HEK293 (cell line): ENCODE data around the gene GXYLT1.

Source experiments
- CTCF ChIA-PET: fragments of 350-600 bp; formaldehyde crosslinking; extraction: SDS; loops from one replicate; lab custom pipeline; 2021; ENCODE audit warnings: antibody characterized with exemption; lab: Yijun Ruan, JAX
- POLR2A ChIA-PET: fragments of 300-600 bp; formaldehyde crosslinking; extraction: SDS; loops from one replicate; lab custom pipeline; 2020; ENCODE audit warnings: antibody characterized with exemption, inconsistent platforms; lab: Yijun Ruan, JAX
- H3K27ac ChIP-seq: fragments of 200-500 bp; sonication (Bioruptor generic); 2 replicates; pipeline ENCODE4 v1.5.1; 2014; ENCODE audit warnings: low read depth, low read length, control low read depth, inconsistent platforms; ENCODE audit errors: extremely low read depth
- H3K36me3 ChIP-seq, 2 experiments: fragments of 200-500 bp in 1 of 2; sonication (Bioruptor generic) in 1 of 2; 1 replicate in 1 of 2; 2 replicates in 1 of 2; pipeline ENCODE4 v1.5.1; 2014 to 2017; ENCODE audit warnings: inconsistent platforms in 2 of 2, low read length in 2 of 2; ENCODE audit not compliant: control insufficient read depth in 2 of 2, insufficient read depth in 1 of 2
- H3K4me1 ChIP-seq: fragments of 200-500 bp; sonication (Bioruptor generic); 2 replicates; pipeline ENCODE4 v1.5.1; 2014; ENCODE audit warnings: mild to moderate bottlenecking, low read length, inconsistent platforms; ENCODE audit not compliant: control insufficient read depth, insufficient read depth
- H3K4me3 ChIP-seq: 2 replicates; pipeline ENCODE4 v1.5.1; 2011; ENCODE audit warnings: low read depth, mild to moderate bottlenecking, control low read depth, low read length, moderate library complexity
- H3K9me3 ChIP-seq: fragments of 200-500 bp; sonication (Bioruptor generic); 2 replicates; pipeline ENCODE4 v1.5.1; 2014; ENCODE audit warnings: low read depth, low read length, inconsistent platforms; ENCODE audit not compliant: control insufficient read depth, insufficient read depth
- KLF8 ChIP-seq: fragments of 450-650 bp; formaldehyde crosslinking; IDR thresholded peaks from 2 replicates; pipeline ENCODE4 v1.5.1; 2016; ENCODE audit warnings: missing biosample characterization, missing genetic modification characterization
- KLF9 ChIP-seq: fragments of 450-650 bp; formaldehyde crosslinking; IDR thresholded peaks from 2 replicates; pipeline ENCODE4 v1.5.1; 2016; ENCODE audit warnings: missing biosample characterization, missing genetic modification characterization, low read depth
- SCRT2 ChIP-seq: fragments of 450-650 bp; formaldehyde crosslinking; IDR thresholded peaks from 2 replicates; pipeline ENCODE4 v1.5.1; 2016; ENCODE audit warnings: missing biosample characterization, missing genetic modification characterization
- ZBTB26 ChIP-seq: fragments of 450-650 bp; formaldehyde crosslinking; optimal IDR thresholded peaks from 2 replicates; pipeline ENCODE3; 2016; ENCODE audit warnings: missing biosample characterization, mild to moderate bottlenecking, missing genetic modification characterization
- ZNF114 ChIP-seq: fragments of 450-650 bp; formaldehyde crosslinking; IDR thresholded peaks from 2 replicates; pipeline ENCODE4 v1.5.0; 2017; ENCODE audit warnings: missing biosample characterization, missing genetic modification characterization
- ZNF140 ChIP-seq: fragments of 450-650 bp; formaldehyde crosslinking; IDR thresholded peaks from 2 replicates; pipeline ENCODE4 v1.5.1; 2016; ENCODE audit warnings: missing biosample characterization, missing genetic modification characterization
- ZNF211 ChIP-seq: fragments of 450-650 bp; formaldehyde crosslinking; IDR thresholded peaks from 2 replicates; pipeline ENCODE4 v1.5.1; 2016; ENCODE audit warnings: low read depth, missing biosample characterization, missing genetic modification characterization
- ZNF221 ChIP-seq: fragments of 450-650 bp; formaldehyde crosslinking; IDR thresholded peaks from 2 replicates; pipeline ENCODE4 v1.5.1; 2017; ENCODE audit warnings: missing biosample characterization, missing genetic modification characterization, borderline replicate concordance
- ZNF24 ChIP-seq: fragments of 450-650 bp; formaldehyde crosslinking; IDR thresholded peaks from 2 replicates; pipeline ENCODE4 v1.5.1; 2016; ENCODE audit warnings: missing biosample characterization, missing genetic modification characterization
- ZNF266 ChIP-seq: fragments of 450-650 bp; formaldehyde crosslinking; IDR thresholded peaks from 2 replicates; pipeline ENCODE4 v1.5.1; 2016; ENCODE audit warnings: missing biosample characterization, missing genetic modification characterization, low read depth
- ZNF302 ChIP-seq: fragments of 450-650 bp; formaldehyde crosslinking; IDR thresholded peaks from 2 replicates; pipeline ENCODE4 v1.5.1; 2016; ENCODE audit warnings: missing biosample characterization, missing genetic modification characterization, low read depth
- ZNF335 ChIP-seq: fragments of 450-650 bp; formaldehyde crosslinking; conservative IDR thresholded peaks from 2 replicates; pipeline ENCODE4 v1.5.1; 2016; ENCODE audit warnings: missing biosample characterization, missing genetic modification characterization
- ZNF341 ChIP-seq: fragments of 450-650 bp; formaldehyde crosslinking; IDR thresholded peaks from 2 replicates; pipeline ENCODE4; 2016; ENCODE audit warnings: low read depth, missing biosample characterization, missing genetic modification characterization
- ZNF37A ChIP-seq: fragments of 450-650 bp; IDR thresholded peaks from 2 replicates; pipeline ENCODE4 v1.5.1; 2018; ENCODE audit warnings: missing biosample characterization, missing genetic modification characterization
- ZNF426 ChIP-seq: fragments of 450-650 bp; formaldehyde crosslinking; IDR thresholded peaks from 2 replicates; pipeline ENCODE4 v1.5.1; 2017; ENCODE audit warnings: missing biosample characterization, missing genetic modification characterization, mild to moderate bottlenecking, inconsistent platforms, moderate library complexity
- ZNF48 ChIP-seq: fragments of 450-650 bp; formaldehyde crosslinking; IDR thresholded peaks from 2 replicates; pipeline ENCODE4 v1.5.1; 2016; ENCODE audit warnings: missing biosample characterization, missing genetic modification characterization
- ZNF510 ChIP-seq: fragments of 450-650 bp; formaldehyde crosslinking; IDR thresholded peaks from 2 replicates; pipeline ENCODE4 v1.5.1; 2018; ENCODE audit warnings: mild to moderate bottlenecking, missing genetic modification characterization, missing biosample characterization; ENCODE audit not compliant: insufficient replicate concordance
- ZNF513 ChIP-seq: fragments of 450-650 bp; IDR thresholded peaks from 2 replicates; pipeline ENCODE4 v1.5.1; 2018; ENCODE audit warnings: missing biosample characterization, missing genetic modification characterization
- ZNF514 ChIP-seq: fragments of 450-650 bp; formaldehyde crosslinking; IDR thresholded peaks from 2 replicates; pipeline ENCODE4 v1.5.1; 2016; ENCODE audit warnings: missing biosample characterization, missing genetic modification characterization
- ZNF561 ChIP-seq: fragments of 450-650 bp; IDR thresholded peaks from 2 replicates; pipeline ENCODE4 v1.5.1; 2018; ENCODE audit warnings: missing biosample characterization, missing genetic modification characterization, borderline replicate concordance
- ZNF600 ChIP-seq: fragments of 450-650 bp; formaldehyde crosslinking; IDR thresholded peaks from 2 replicates; pipeline ENCODE4 v1.5.1; 2016; ENCODE audit warnings: missing biosample characterization, missing genetic modification characterization
- ZNF626 ChIP-seq: fragments of 450-650 bp; sonication (Bioruptor Pico); formaldehyde crosslinking; IDR thresholded peaks from 2 replicates; pipeline ENCODE4 v1.5.1; 2018; ENCODE audit warnings: missing biosample characterization, missing genetic modification characterization, inconsistent platforms
- ZNF670 ChIP-seq: fragments of 450-650 bp; formaldehyde crosslinking; IDR thresholded peaks from 2 replicates; pipeline ENCODE4 v1.5.1; 2016; ENCODE audit warnings: missing biosample characterization, missing genetic modification characterization, low read depth
- TF ChIP-seq, protein P1 (sequence below): fragments of 450-650 bp; formaldehyde crosslinking; IDR thresholded peaks from 2 replicates; pipeline ENCODE4 v1.5.1; 2017; ENCODE audit warnings: missing biosample characterization, missing genetic modification characterization
- TF ChIP-seq, protein P2 (sequence below): fragments of 450-650 bp; formaldehyde crosslinking; IDR thresholded peaks from 2 replicates; pipeline ENCODE4 v1.5.1; 2017; ENCODE audit warnings: missing biosample characterization, missing genetic modification characterization
- TF ChIP-seq, protein P3 (sequence below): fragments of 450-650 bp; formaldehyde crosslinking; IDR thresholded peaks from 2 replicates; pipeline ENCODE4 v1.5.1; 2016; ENCODE audit warnings: missing biosample characterization, missing genetic modification characterization
- TF ChIP-seq, protein P4 (sequence below): fragments of 450-650 bp; formaldehyde crosslinking; IDR thresholded peaks from 2 replicates; pipeline ENCODE4 v1.5.1; 2016; ENCODE audit warnings: missing biosample characterization, missing genetic modification characterization

The GXYLT1 gene

DNA sequence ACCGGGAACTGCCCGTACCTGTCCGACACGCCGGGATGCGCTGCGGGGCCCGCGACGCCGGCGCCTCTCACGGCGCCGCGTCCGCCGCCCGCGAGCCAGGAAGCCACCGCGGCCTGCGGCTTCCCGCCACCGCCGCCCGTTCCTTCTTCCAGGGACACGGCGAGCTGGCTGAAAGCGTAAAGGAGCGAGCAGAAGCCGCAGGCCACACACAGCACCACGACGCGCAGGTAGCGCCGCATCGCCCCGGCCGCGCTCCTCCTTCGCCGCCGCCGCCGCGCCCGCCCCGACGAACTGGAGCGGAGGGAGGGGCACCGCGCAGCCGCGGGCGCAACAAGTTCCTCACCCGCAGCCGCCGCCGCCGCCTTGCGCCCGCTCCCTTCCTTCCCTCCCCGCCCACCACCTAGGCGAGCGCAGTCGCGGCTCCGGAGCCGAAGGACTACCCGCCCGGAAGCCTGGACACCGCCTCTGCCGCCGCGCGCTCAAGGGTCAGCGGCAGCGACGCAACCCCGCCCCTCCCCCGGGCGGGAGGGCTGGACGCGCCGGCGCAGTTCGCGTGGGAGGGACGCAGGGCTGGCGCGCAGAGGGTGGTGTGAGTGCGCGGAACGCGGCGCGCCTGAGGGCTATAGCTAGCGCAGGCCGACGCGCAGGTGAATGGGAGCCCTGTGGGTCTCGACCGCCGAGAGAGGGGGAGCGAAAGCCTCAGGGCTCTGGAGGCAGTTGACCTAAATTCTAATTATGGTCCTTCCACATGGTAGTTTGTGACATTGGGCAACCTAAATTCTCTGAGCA is at the start of gene GXYLT1:
TSS of gene GXYLT1 (minus strand) at position 467 of the 789 bp plus-strand sequence. CDS start at position 239, 228 bp downstream.
- Histone ChIP-seq H3K4me3 (peak within 1 kb of the TSS; percentile 70), H3K4me1 (peaks cover 22% of the 10 kb centered on the region), H3K27ac (peak within 1 kb of the TSS; percentile 89), H3K9me3 (no peaks in the 10 kb centered on the region), H3K36me3 (no peaks in the 10 kb centered on the region)
- ChIA-PET CTCF (interaction anchor here (0.6 to 1.2 kb wide), 4 partner anchors 10 to 1199 kb away, joined by 3 to 7 read pairs (median 3); no protein-coding TSS in a partner anchor), POLR2A (interaction anchor here (0.5 to 1.6 kb wide), 7 partner anchors 10 to 857 kb away, joined by 3 to 9 read pairs (median 3); partner anchors contain the start of genes YAF2 and ZCRB1)
- no peak for TF ChIP-seq ZNF211
- TF ChIP-seq ZNF510 (tag by site-specific recombination) = no peak
- TF ChIP-seq, protein P1, sequence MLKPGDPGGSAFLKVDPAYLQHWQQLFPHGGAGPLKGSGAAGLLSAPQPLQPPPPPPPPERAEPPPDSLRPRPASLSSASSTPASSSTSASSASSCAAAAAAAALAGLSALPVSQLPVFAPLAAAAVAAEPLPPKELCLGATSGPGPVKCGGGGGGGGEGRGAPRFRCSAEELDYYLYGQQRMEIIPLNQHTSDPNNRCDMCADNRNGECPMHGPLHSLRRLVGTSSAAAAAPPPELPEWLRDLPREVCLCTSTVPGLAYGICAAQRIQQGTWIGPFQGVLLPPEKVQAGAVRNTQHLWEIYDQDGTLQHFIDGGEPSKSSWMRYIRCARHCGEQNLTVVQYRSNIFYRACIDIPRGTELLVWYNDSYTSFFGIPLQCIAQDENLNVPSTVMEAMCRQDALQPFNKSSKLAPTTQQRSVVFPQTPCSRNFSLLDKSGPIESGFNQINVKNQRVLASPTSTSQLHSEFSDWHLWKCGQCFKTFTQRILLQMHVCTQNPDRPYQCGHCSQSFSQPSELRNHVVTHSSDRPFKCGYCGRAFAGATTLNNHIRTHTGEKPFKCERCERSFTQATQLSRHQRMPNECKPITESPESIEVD (tag by site-specific recombination) = no peak
- TF ChIP-seq ZNF37A (tag by site-specific recombination) = 0 out of 2 replicates have a peak, but pooled peaks have one; percentile 5
- TF ChIP-seq ZNF266 (tag by site-specific recombination) = no peak
- no peak for TF ChIP-seq ZNF670 (tag by site-specific recombination)
- no peak for TF ChIP-seq ZNF48 (tag by site-specific recombination)
- TF ChIP-seq SCRT2 (tag by site-specific recombination) = peak; percentile 98
- no peak for TF ChIP-seq ZNF302 (tag by site-specific recombination)
- TF ChIP-seq ZNF341 = peak; percentile 85
- TF ChIP-seq KLF8 (tag by site-specific recombination) = peak; percentile 90
- peak; percentile 98 for TF ChIP-seq ZBTB26 (tag by site-specific recombination)
- TF ChIP-seq, protein P2, sequence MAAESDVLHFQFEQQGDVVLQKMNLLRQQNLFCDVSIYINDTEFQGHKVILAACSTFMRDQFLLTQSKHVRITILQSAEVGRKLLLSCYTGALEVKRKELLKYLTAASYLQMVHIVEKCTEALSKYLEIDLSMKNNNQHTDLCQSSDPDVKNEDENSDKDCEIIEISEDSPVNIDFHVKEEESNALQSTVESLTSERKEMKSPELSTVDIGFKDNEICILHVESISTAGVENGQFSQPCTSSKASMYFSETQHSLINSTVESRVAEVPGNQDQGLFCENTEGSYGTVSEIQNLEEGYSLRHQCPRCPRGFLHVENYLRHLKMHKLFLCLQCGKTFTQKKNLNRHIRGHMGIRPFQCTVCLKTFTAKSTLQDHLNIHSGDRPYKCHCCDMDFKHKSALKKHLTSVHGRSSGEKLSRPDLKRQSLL (tag by site-specific recombination) = peak; percentile 97
- TF ChIP-seq ZNF626 = 0 out of 2 replicates have a peak, but pooled peaks have one; percentile 39
- 0 out of 2 replicates have a peak, but pooled peaks have one; percentile 31 for TF ChIP-seq ZNF513 (tag by site-specific recombination)
- TF ChIP-seq ZNF114 = no peak
- peak; percentile 90 for TF ChIP-seq ZNF561 (tag by site-specific recombination)
- TF ChIP-seq ZNF335 (tag by site-specific recombination) = peak; percentile 65
- no peak for TF ChIP-seq ZNF24 (tag by site-specific recombination)
- TF ChIP-seq, protein P3, sequence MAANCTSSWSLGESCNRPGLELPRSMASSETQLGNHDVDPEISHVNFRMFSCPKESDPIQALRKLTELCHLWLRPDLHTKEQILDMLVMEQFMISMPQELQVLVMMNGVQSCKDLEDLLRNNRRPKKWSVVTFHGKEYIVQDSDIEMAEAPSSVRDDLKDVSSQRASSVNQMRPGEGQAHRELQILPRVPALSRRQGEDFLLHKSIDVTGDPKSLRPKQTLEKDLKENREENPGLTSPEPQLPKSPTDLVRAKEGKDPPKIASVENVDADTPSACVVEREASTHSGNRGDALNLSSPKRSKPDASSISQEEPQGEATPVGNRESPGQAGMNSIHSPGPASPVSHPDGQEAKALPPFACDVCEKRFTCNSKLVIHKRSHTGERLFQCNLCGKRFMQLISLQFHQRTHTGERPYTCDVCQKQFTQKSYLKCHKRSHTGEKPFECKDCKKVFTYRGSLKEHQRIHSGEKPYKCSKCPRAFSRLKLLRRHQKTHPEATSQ (tag by site-specific recombination) = peak; percentile 83; the same call in 1 of the 2 replicates
- TF ChIP-seq ZNF426 = no peak
- peak; percentile 97 for TF ChIP-seq KLF9 (tag by site-specific recombination)
- TF ChIP-seq ZNF514 (tag by site-specific recombination) = no peak
- TF ChIP-seq ZNF600 (tag by site-specific recombination) = peak; percentile 89
- TF ChIP-seq, protein P4, sequence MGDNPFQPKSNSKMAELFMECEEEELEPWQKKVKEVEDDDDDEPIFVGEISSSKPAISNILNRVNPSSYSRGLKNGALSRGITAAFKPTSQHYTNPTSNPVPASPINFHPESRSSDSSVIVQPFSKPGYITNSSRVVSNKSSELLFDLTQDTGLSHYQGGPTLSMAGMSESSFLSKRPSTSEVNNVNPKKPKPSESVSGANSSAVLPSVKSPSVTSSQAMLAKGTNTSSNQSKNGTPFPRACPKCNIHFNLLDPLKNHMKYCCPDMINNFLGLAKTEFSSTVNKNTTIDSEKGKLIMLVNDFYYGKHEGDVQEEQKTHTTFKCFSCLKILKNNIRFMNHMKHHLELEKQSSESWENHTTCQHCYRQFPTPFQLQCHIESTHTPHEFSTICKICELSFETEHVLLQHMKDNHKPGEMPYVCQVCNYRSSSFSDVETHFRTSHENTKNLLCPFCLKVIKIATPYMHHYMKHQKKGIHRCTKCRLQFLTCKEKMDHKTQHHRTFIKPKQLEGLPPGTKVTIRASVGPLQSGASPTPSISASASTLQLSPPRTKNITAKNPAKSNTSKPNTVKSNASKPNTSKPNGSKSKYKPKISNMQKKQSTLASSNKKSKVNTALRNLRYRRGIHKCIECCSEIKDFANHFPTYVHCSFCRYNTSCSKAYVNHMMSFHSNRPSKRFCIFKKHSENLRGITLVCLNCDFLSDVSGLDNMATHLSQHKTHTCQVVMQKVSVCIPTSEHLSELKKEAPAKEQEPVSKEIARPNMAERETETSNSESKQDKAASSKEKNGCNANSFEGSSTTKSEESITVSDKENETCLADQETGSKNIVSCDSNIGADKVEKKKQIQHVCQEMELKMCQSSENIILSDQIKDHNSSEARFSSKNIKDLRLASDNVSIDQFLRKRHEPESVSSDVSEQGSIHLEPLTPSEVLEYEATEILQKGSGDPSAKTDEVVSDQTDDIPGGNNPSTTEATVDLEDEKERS = no peak
- no peak for TF ChIP-seq ZNF221 (tag by site-specific recombination)
- TF ChIP-seq ZNF140 (tag by site-specific recombination) = no peak
